H1 (cell line): Measurements from ENCODE around the gene CTDP1. TPM values are rescaled to one million over a fixed set of nuclear protein-coding genes. Genes with fewer than 3 reads are reported as not detected.

Source experiments
- CHD1 ChIP-seq: IDR thresholded peaks from 2 replicates; pipeline ENCODE4 v1.6.1; 2012; ENCODE audit warnings: low read depth, low read length, improper control_type of control experiment
- HDAC2 ChIP-seq, 2 experiments: fragments of 300-600 bp in 1 of 2; sonication (generic) in 1 of 2; IDR thresholded peaks; 2 replicates each; pipeline ENCODE4 v1.6.1; 2011 to 2012; ENCODE audit warnings: low read depth in 2 of 2, low read length in 2 of 2, mild to moderate bottlenecking in 2 of 2, moderate library complexity in 2 of 2, borderline replicate concordance in 1 of 2, inconsistent platforms in 1 of 2
- PHF8 ChIP-seq: fragments of 200-600 bp; sonication (generic); conservative IDR thresholded peaks from 2 replicates; pipeline ENCODE4 v1.7.1; 2012; ENCODE audit warnings: low read depth, mild to moderate bottlenecking, inconsistent platforms, low read length, moderate library complexity
- POLR2AphosphoS5 ChIP-seq: IDR thresholded peaks from 2 replicates; pipeline ENCODE4 v1.6.1; 2011; ENCODE audit warnings: low read depth, low read length
- SAP30 ChIP-seq: fragments of 300-600 bp; sonication (generic); IDR thresholded peaks from 2 replicates; pipeline ENCODE4 v1.7.1; 2012; ENCODE audit warnings: low read length, moderate library complexity, mild to moderate bottlenecking, inconsistent platforms; ENCODE audit not compliant: insufficient read depth, insufficient replicate concordance
- TCF12 ChIP-seq: IDR thresholded peaks from 2 replicates; pipeline ENCODE4 v1.6.1; 2011; ENCODE audit warnings: low read depth, mild to moderate bottlenecking, low read length
- YY1 ChIP-seq: IDR thresholded peaks from 2 replicates; pipeline ENCODE4 v1.6.1; 2011; ENCODE audit warnings: low read depth, mild to moderate bottlenecking, low read length
- polyA plus RNA-seq, 7 experiments: library from polyadenylated mRNA; depleted of rRNA in 3 of 7; stranded (reverse) in 5 of 7; unstranded in 2 of 7; fragments of >200 nt in 5 of 7; fragments of 200-250 nt in 2 of 7; gene quantifications; 1 replicate in 5 of 7; 2 replicates in 1 of 7; 4 replicates in 1 of 7; pipeline versions ENCODE4 v1.2.1 to v1.2.3, GENCODE V29; 2011 to 2013; ENCODE audit warnings: missing spikeins in 2 of 7, mixed read lengths in 2 of 7
- total RNA-seq: library from RNA; stranded (reverse); fragmentation: NEBNext Ultra II Directional; extraction: Animal tissue kit (Norgen Biotek cat#: 25700); gene quantifications from 2 replicates; pipeline ENCODE4 v1.2.1, GENCODE V29; 2021
- TF ChIP-seq, protein P1 (sequence below): IDR thresholded peaks from 2 replicates; pipeline ENCODE4 v1.6.1; 2012; ENCODE audit warnings: inconsistent platforms

CTDP1 gene
- total and polyA plus RNA-seq, 2 of the 8 experiments (the other 6 are each of a cell fraction or from before 2014, with no cell fraction given) = 16.6 to 37.0 TPM

DNA sequence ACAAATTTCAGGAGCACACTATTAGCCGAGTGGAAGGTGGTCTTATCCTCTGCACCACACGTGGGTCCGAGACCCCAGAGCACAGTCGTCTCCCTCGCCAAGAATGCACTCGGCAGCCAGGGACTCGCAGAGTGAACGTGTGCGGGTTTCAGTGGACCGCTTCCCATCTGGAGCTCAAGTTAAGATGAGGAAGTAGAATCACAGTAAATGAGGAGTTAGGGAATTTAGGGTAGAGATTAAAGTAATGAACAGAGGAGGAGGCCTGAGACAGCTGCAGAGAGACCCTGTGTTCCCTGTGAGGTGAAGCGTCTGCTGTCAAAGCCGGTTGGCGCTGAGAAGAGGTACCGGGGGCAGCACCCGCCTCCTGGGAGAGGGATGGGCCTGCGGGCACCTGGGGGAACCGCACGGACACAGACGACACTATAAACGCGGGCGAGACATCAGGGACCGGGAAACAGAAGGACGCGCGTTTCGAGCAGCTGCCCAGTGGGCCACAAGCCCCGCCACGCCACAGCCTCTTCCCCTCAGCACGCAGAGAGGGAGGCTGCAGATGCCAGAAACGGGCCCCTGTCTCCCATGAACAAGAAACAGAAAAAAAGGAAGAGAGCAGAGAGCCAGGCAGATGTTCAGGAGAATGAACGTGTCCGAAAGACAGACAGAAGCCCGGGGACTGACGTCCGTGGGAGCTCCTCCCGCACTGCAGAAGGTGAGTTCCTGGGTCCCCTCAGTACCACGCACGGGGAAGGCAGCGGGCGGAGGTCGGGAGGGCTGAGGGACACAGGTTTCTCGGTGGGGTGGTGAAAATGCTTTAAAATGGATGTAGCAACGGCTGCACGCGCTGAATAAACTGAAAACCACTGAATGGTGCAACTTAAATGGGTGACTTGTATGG, 112.7 kb downstream of the CTDP1 start (continued):
- TF ChIP-seq, protein P1, sequence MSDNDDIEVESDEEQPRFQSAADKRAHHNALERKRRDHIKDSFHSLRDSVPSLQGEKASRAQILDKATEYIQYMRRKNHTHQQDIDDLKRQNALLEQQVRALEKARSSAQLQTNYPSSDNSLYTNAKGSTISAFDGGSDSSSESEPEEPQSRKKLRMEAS = no peak
- TF ChIP-seq PHF8 (no peak), YY1 (no peak), HDAC2 (IDR thresholded peaks at IDR 0.05; ENCODE audit: borderline replicate concordance in 1 of 2, low read depth in 2 of 2, low read length in 2 of 2) (no peak), POLR2AphosphoS5 (no peak), TCF12 (no peak), CHD1 (no peak), SAP30 (no peak)
